ENCODE measurements around the gene CRABP2. TPM values are rescaled to one million over a fixed set of nuclear protein-coding genes. Genes with fewer than 3 reads are reported as not detected.

Gene CRABP2
- total and polyA plus RNA-seq, 10 of the 15 experiments (the other 5 are each of a cell fraction or from before 2014, with no cell fraction given), result 0.21 to 1.3 (median 0.41) TPM

DNA sequence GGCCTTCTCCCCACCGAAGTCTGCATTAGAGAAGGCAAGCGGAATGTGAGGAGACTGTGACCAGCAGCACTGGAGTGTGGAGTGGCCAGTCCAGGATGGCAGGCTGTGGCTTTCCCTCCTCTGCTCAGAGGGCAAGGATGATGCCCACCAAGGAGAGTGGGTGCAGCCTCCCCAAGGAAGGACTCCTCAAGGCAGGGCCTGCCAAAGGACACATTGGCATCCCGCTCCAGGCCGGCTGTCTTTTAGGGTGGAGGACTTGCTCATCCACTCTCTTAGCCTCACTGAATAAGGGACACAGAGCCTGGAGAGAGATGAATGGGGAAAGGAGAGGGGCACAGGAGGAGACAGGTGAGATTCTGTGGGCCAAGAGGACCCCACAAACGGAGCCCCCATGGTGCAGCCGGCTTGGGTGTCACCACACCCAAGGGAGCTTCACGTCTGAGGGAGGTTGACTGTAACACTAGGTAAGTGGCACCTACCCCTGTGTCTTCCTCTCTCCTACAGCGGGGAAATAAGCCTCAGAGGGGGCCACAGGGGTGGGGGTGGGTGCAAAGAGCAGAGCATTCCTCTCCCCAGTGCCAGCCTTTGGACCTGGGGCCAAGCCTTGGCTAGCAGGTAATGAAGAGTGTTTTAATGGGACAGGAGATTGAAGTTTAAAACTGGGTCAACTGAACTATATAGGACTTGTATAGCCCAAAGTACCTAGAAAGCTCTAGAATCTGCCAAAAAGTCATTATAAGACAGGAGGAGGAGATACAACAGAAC is 24.0 kb downstream of the CRABP2 start:
- in situ Hi-C loops (cut with MboI), result no loop called here
- POLR2A ChIA-PET, result interaction anchor here (0.5 to 1.1 kb wide), 2 partner anchors 47 to 80 kb away, joined by 3 read pairs; partner anchors contain the start of genes ISG20L2 and METTL25B

More for the DNA sequence above, 24.0 kb downstream of the CRABP2 start:
- 45% methylated on average over 8 of the region's 8 CpGs for WGBS (ENCODE audit: insufficient coverage, insufficient replicate concordance, low lambda C conversion rate, missing lambda C conversion rate)
- no peaks in the 10 kb centered on the region for H3K36me3 ChIP-seq (ENCODE audit: control insufficient read depth in 2 of 2, insufficient read depth in 2 of 2, low read length in 1 of 2)
- H3K4me2 ChIP-seq (ENCODE audit: control insufficient read depth, insufficient read depth), result no peak overlapping the region
- intact Hi-C loops (cut with micrococcal nuclease; ENCODE audit: unreplicated experiment), result no loop called here
- ChIA-PET RAD21 (ENCODE audit: unreplicated experiment) (interaction anchor here (5.8 kb wide), 1 partner anchor 22 kb away, joined by 58 read pairs; no protein-coding TSS in a partner anchor), CTCF (interaction anchor here (1.1 to 12.9 kb wide), 5 partner anchors 10 to 57 kb away, joined by 3 to 433 read pairs (median 8); partner anchors contain the start of genes CRABP2, ISG20L2 and METTL25B), SMC1A (ENCODE audit: uncharacterized antibody, unreplicated experiment) (interaction anchor here (1.0 to 1.9 kb wide), 3 partner anchors 20 to 54 kb away, joined by 3 to 6 read pairs (median 3); no protein-coding TSS in a partner anchor)
- no peaks in the 10 kb centered on the region for H4K20me1 ChIP-seq (ENCODE audit: control insufficient read depth, insufficient read depth)
- H3K4me1 ChIP-seq (ENCODE audit: control insufficient read depth, insufficient read depth, low read length), result peaks cover 17% of the 10 kb centered on the region
- DNase-seq (ENCODE audit: low read depth, low spot score), result no peak
- ATAC-seq, result no peak
- H3K9ac ChIP-seq (ENCODE audit: control insufficient read depth, insufficient read depth, low read length), result no peak overlapping the region
- no TSS peak for BruUV-seq (replicated peaks)
- H3K27ac ChIP-seq (ENCODE audit: control insufficient read depth, insufficient read depth), result no peak overlapping the region
- no peaks in the 10 kb centered on the region for H3K79me2 ChIP-seq (ENCODE audit: control insufficient read depth, insufficient read depth, low read length)
- FAIRE-seq, result no peak
- H3K9me3 ChIP-seq (replicated peaks; ENCODE audit: control insufficient read depth, insufficient read depth, low read length), result no peaks in the 10 kb centered on the region
- H2AFZ ChIP-seq (ENCODE audit: control insufficient read depth, low read depth, low read length), result no peak overlapping the region
- no peak overlapping the region for H3K4me3 ChIP-seq
- peaks cover 8 to 16% of the 10 kb centered on the region in 2 experiments for H3K27me3 ChIP-seq (replicated peaks in 1 of 2; ENCODE audit: control insufficient read depth in 2 of 2, insufficient read depth in 2 of 2, low read length in 1 of 2)
- TF ChIP-seq PAX5 (IDR thresholded peaks at IDR 0.05; ENCODE audit: borderline replicate concordance, low read depth, low read length), result no peak
- TF ChIP-seq, protein P1, sequence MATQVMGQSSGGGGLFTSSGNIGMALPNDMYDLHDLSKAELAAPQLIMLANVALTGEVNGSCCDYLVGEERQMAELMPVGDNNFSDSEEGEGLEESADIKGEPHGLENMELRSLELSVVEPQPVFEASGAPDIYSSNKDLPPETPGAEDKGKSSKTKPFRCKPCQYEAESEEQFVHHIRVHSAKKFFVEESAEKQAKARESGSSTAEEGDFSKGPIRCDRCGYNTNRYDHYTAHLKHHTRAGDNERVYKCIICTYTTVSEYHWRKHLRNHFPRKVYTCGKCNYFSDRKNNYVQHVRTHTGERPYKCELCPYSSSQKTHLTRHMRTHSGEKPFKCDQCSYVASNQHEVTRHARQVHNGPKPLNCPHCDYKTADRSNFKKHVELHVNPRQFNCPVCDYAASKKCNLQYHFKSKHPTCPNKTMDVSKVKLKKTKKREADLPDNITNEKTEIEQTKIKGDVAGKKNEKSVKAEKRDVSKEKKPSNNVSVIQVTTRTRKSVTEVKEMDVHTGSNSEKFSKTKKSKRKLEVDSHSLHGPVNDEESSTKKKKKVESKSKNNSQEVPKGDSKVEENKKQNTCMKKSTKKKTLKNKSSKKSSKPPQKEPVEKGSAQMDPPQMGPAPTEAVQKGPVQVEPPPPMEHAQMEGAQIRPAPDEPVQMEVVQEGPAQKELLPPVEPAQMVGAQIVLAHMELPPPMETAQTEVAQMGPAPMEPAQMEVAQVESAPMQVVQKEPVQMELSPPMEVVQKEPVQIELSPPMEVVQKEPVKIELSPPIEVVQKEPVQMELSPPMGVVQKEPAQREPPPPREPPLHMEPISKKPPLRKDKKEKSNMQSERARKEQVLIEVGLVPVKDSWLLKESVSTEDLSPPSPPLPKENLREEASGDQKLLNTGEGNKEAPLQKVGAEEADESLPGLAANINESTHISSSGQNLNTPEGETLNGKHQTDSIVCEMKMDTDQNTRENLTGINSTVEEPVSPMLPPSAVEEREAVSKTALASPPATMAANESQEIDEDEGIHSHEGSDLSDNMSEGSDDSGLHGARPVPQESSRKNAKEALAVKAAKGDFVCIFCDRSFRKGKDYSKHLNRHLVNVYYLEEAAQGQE (IDR thresholded peaks at IDR 0.05; ENCODE audit: low read depth, low read length), result no peak
- no peak for TF ChIP-seq ZNF24 (IDR thresholded peaks at IDR 0.05)
- TF ChIP-seq, protein P2, sequence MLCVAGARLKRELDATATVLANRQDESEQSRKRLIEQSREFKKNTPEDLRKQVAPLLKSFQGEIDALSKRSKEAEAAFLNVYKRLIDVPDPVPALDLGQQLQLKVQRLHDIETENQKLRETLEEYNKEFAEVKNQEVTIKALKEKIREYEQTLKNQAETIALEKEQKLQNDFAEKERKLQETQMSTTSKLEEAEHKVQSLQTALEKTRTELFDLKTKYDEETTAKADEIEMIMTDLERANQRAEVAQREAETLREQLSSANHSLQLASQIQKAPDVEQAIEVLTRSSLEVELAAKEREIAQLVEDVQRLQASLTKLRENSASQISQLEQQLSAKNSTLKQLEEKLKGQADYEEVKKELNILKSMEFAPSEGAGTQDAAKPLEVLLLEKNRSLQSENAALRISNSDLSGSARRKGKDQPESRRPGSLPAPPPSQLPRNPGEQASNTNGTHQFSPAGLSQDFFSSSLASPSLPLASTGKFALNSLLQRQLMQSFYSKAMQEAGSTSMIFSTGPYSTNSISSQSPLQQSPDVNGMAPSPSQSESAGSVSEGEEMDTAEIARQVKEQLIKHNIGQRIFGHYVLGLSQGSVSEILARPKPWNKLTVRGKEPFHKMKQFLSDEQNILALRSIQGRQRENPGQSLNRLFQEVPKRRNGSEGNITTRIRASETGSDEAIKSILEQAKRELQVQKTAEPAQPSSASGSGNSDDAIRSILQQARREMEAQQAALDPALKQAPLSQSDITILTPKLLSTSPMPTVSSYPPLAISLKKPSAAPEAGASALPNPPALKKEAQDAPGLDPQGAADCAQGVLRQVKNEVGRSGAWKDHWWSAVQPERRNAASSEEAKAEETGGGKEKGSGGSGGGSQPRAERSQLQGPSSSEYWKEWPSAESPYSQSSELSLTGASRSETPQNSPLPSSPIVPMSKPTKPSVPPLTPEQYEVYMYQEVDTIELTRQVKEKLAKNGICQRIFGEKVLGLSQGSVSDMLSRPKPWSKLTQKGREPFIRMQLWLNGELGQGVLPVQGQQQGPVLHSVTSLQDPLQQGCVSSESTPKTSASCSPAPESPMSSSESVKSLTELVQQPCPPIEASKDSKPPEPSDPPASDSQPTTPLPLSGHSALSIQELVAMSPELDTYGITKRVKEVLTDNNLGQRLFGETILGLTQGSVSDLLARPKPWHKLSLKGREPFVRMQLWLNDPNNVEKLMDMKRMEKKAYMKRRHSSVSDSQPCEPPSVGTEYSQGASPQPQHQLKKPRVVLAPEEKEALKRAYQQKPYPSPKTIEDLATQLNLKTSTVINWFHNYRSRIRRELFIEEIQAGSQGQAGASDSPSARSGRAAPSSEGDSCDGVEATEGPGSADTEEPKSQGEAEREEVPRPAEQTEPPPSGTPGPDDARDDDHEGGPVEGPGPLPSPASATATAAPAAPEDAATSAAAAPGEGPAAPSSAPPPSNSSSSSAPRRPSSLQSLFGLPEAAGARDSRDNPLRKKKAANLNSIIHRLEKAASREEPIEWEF (IDR thresholded peaks at IDR 0.05; ENCODE audit: insufficient replicate concordance, low read depth, low read length), result no peak
- no peak for TF ChIP-seq RBBP5 (conservative IDR thresholded peaks at IDR 0.05)
- TF ChIP-seq MEF2A (IDR thresholded peaks at IDR 0.05; ENCODE audit: insufficient read depth, low read depth, low read length), result no peak
- no peak for TF ChIP-seq EP300 (IDR thresholded peaks at IDR 0.05; ENCODE audit: borderline replicate concordance in 1 of 2, control insufficient read depth in 1 of 2, low read depth in 2 of 2, low read length in 2 of 2)
- TF ChIP-seq BCL11A (IDR thresholded peaks at IDR 0.05; ENCODE audit: low read depth, low read length), result no peak
- TF ChIP-seq SRF (IDR thresholded peaks at IDR 0.05; ENCODE audit: low read depth in 2 of 2, low read length in 2 of 2), result no peak
- TF ChIP-seq, protein P3, sequence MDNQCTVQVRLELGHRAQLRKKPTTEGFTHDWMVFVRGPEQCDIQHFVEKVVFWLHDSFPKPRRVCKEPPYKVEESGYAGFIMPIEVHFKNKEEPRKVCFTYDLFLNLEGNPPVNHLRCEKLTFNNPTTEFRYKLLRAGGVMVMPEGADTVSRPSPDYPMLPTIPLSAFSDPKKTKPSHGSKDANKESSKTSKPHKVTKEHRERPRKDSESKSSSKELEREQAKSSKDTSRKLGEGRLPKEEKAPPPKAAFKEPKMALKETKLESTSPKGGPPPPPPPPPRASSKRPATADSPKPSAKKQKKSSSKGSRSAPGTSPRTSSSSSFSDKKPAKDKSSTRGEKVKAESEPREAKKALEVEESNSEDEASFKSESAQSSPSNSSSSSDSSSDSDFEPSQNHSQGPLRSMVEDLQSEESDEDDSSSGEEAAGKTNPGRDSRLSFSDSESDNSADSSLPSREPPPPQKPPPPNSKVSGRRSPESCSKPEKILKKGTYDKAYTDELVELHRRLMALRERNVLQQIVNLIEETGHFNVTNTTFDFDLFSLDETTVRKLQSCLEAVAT (IDR thresholded peaks at IDR 0.05), result no peak

All from GM12878 (cell line).